NCI-H1436 treated with DMSO at 0.1 percent for 48 hours (cell line): ENCODE measurements around the gene SCFD2.
"Not testable (repeated sequence)": the region's sequence is repeated elsewhere in the genome, so short reads cannot be mapped to it uniquely, and the experiment has no call there.

Experiments
- DNase-seq: peaks from one replicate; lab custom pipeline; 2025; lab: John Stamatoyannopoulos, UW

SCFD2 gene

GRCh38 chr4:53189011-53189410 lies 176.8 kb downstream of the SCFD2 start:
- DNase-seq = no peak

GRCh38 chr4:53186714-53187358 lies 179.0 kb downstream of the SCFD2 start:
- DNase-seq = no peak

GRCh38 chr4:53185869-53186585 lies 179.8 kb downstream of the SCFD2 start:
- no peak for DNase-seq

GRCh38 chr4:53183754-53184153 lies 182.1 kb downstream of the SCFD2 start:
- DNase-seq = no peak

DNA sequence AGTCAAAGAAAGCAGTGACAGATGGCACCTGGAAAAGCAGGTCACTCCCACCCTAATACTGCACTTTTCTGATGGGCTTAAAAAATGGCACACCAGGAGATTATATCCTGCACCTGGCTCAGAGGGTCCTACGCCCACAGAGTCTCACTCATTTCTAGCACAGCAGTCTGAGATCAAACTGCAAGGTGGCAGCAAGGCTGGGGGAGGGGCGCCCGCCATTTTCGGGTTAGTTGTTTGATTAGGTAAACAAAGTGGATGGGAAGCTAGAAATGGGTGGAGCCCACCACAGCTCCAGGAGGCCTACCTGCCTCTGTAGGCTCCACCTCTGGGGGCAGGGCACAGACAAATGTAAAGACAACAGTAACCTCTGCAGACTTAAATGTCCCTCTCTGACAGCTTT lies 188.1 kb downstream of the SCFD2 start:
- not testable (repeated sequence) for DNase-seq

- no peak for DNase-seq
Observed at GRCh38 chr4:53175640-53176039, 190.2 kb downstream of the SCFD2 start.

GRCh38 chr4:53174823-53175222 lies 191.0 kb downstream of the SCFD2 start:
- no peak for DNase-seq

- DNase-seq = no peak
Observed at GRCh38 chr4:53173576-53173975, 192.3 kb downstream of the SCFD2 start.

- no peak for DNase-seq
Observed at GRCh38 chr4:53171797-53172196, 194.1 kb downstream of the SCFD2 start.

DNA sequence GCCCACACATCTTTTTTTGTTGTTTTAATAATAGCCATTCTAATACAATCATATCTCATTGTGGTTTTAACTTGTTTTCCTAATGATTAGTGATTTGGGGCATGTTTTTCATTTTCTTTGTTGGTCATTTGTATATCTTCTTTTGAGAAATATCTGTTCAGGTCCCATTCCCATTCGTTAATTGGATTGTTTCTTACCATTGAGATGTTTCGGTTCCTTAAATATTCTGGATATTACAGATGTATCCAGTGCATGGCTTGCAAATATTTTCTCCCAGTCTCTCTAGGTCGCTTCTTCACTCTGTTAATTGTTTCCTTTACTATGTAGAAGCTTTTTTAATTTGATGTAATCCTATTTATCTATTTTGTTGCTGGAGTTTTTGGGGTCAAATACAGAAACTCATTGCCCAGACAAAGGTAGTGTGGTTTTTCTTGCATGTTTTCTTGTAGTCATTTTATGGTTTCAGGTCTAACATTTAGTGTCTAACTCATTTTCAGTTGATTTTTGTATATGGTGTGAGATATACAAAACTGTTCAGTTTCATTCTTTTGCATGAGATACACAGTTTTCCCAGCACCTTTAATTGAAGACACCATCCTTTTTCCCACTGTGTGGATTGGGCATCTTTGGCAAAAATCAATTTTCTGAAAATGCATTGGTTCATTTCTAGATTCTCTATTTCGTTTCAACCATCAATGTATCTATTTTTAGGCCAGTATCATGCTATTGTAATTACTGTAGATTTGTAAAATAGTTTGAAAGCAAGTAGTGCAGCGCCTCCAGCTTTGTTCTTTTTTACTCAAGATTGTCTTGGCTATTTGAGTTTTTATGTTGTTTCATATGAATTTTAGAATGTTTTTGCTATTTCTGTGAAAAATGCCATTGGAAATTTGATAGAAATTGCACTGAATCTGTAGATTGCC lies 195.9 kb downstream of the SCFD2 start:
- DNase-seq = no peak

DNA sequence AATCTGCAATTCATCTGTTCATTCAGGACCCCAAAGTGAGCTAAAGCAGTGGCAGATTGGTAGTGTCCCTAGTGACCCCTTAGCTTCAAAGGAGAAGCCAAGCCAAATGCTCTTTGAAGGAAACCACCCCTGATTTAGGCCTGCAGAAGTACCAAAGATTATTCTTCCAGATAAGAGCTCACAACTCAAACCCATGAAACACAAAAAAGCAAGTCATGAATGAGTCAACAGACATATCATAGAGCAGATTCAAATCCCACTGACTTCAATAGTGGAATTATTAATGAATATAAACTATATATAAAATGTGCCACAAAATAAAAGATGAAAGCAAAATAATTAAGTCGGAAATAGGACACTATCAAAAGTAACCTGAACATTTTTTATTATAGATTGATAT lies 197.6 kb downstream of the SCFD2 start:
- no peak for DNase-seq

DNA sequence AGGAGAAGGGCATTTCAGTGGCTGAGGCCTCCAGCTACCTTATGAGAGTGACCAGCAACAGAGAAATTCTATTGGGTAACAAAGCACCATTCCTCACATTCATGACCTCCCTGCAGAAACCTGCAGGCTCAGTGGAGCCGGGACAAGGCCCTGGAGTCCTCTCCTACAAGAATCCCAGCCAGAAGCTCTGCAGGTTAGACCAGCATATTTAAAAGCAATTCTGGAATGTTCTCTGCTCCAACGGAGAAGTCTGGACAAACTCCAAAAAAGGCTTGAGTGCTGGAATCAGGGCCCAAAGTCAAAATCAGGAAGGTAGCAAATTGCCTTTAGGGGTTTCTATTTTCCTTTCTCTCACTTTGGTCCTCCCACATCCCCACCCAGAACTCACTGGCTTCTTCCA lies 202.9 kb downstream of the SCFD2 start:
- DNase-seq = no peak

- DNase-seq = no peak
Observed at GRCh38 chr4:53161787-53162433, 204.0 kb downstream of the SCFD2 start.

GRCh38 chr4:53161051-53161786 lies 204.6 kb downstream of the SCFD2 start:
- DNase-seq = no peak

GRCh38 chr4:53156896-53157295 lies 209.0 kb downstream of the SCFD2 start:
- DNase-seq = no peak

- no peak for DNase-seq
Observed at GRCh38 chr4:53152467-53152866, 213.4 kb downstream of the SCFD2 start.

DNA sequence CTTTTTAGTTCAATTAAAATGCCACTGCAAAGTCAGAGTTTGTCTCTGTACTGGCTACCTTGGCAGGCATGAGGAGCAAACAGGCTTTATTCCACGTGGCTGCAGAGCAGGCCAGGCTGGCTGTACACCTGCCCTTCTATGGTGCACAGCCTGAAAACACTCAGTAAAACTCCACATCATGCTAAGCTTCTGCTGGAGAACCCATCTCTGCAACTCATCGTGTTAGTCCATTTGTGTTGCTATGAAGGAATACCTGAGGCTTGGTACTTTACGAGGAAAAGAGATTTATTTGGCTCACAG lies 214.4 kb downstream of the SCFD2 start:
- no peak for DNase-seq

GRCh38 chr4:53150631-53151488 lies 215.0 kb downstream of the SCFD2 start:
- no peak for DNase-seq

- no peak for DNase-seq
Observed at GRCh38 chr4:53147711-53148110, 218.2 kb downstream of the SCFD2 start.

DNA sequence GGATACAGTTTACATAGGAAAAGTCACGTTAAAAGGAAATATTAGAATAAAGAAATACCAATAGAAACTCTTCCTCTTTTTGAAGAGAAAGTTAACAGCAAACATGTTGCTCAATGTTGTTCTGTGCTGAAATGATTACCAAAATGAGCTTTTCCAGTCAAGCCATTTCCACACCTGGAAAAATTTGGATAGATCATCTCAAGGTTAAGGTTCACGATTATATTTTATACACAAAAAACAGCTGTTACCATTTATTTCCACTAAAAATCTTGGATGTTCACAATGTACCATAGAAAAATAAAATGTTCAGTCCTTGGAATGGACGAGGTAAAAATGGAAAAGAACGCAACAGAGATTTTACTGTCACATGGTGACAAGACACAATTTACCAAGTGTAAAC lies 218.7 kb downstream of the SCFD2 start:
- no peak for DNase-seq

GRCh38 chr4:53141308-53141707 lies 224.6 kb downstream of the SCFD2 start:
- no peak for DNase-seq
